WTC11 (cell line): ENCODE measurements around the gene EPHB6. TPM values are rescaled to one million over a fixed set of nuclear protein-coding genes. Genes with fewer than 3 reads are reported as not detected.

ENCODE experiments used
- ATAC-seq: fragments of 200-7000 bp; cut with Tn5 transposase; 2 replicates; pipeline ENCODE4 v1.10.0; 2021; ENCODE audit warnings: mild to moderate bottlenecking, moderate library complexity
- CTCF ChIA-PET: fragments of 300-600 bp; sonication (Branson Sonifier 250); formaldehyde crosslinking; loops from one replicate; lab custom pipeline; 2021; ENCODE audit warnings: antibody characterized with exemption; lab: Charles Lee
- POLR2A ChIA-PET: fragments of 350-600 bp; sonication (Branson Sonifier 250); formaldehyde crosslinking; loops from one replicate; lab custom pipeline; 2021; ENCODE audit warnings: antibody characterized with exemption; lab: Charles Lee
- DNase-seq: peaks from one replicate; pipeline ENCODE4 v3.0.0; 2021; ENCODE audit warnings: low spot score
- H3K27ac Mint-ChIP-seq: 2 replicates; pipeline ENCODE4 v1.8.0; 2021; ENCODE audit warnings: mixed read lengths
- H3K27me3 Mint-ChIP-seq: 2 replicates; pipeline ENCODE4 v1.8.0; 2021; ENCODE audit warnings: low read depth, mild to moderate bottlenecking, moderate library complexity, mixed read lengths
- H3K36me3 Mint-ChIP-seq: 2 replicates; pipeline ENCODE4 v1.8.0; 2021; ENCODE audit warnings: mixed read lengths
- H3K4me1 Mint-ChIP-seq: 2 replicates; pipeline ENCODE4 v1.8.0; 2022; ENCODE audit warnings: mixed read lengths
- H3K4me3 Mint-ChIP-seq: 2 replicates; pipeline ENCODE4 v1.8.0; 2021; ENCODE audit warnings: mild to moderate bottlenecking, moderate library complexity, mixed read lengths
- H3K9me3 Mint-ChIP-seq: 2 replicates; pipeline ENCODE4 v1.8.0; 2021; ENCODE audit warnings: mixed read lengths
- AR ChIP-seq: fragments of 250-450 bp; sonication (Bioruptor Pico); IDR thresholded peaks from 2 replicates; pipeline ENCODE4 v1.9.0; 2021; ENCODE audit warnings: mild to moderate bottlenecking
- CBFB ChIP-seq: sonication (generic); formaldehyde crosslinking; IDR thresholded peaks from 2 replicates; pipeline ENCODE4 v1.8.1; 2022; ENCODE audit warnings: mild to moderate bottlenecking, low read depth, missing genetic modification reagents
- CTCF ChIP-seq: fragments of 200-600 bp; IDR thresholded peaks from 2 replicates; pipeline ENCODE4 v1.8.0; 2022; ENCODE audit warnings: antibody characterized with exemption
- EMX1 ChIP-seq: fragments of 250-450 bp; sonication (Bioruptor Pico); IDR thresholded peaks from 2 replicates; pipeline ENCODE4 v1.8.0; 2021; ENCODE audit warnings: mild to moderate bottlenecking
- FOXJ3 ChIP-seq: sonication (generic); formaldehyde crosslinking; IDR thresholded peaks from 2 replicates; pipeline ENCODE4 v1.9.0; 2021; ENCODE audit warnings: missing genetic modification reagents, mild to moderate bottlenecking, borderline replicate concordance
- FOXP1 ChIP-seq: sonication (generic); formaldehyde crosslinking; IDR thresholded peaks from 2 replicates; pipeline ENCODE4 v1.8.0; 2022; ENCODE audit warnings: missing genetic modification reagents, mild to moderate bottlenecking, moderate library complexity, borderline replicate concordance
- GTF2I ChIP-seq: fragments of 250-450 bp; sonication (Bioruptor Pico); conservative IDR thresholded peaks from 2 replicates; pipeline ENCODE4 v1.4.0; 2021; ENCODE audit warnings: mild to moderate bottlenecking
- HMGA2 ChIP-seq: fragments of 250-450 bp; sonication (Bioruptor Pico); IDR thresholded peaks from 2 replicates; pipeline ENCODE4 v1.4.0; 2021; ENCODE audit warnings: mild to moderate bottlenecking, moderate library complexity
- JAZF1 ChIP-seq: fragments of 250-450 bp; sonication (Bioruptor Pico); IDR thresholded peaks from 2 replicates; pipeline ENCODE4 v1.9.0; 2021; ENCODE audit warnings: moderate library complexity, mild to moderate bottlenecking, inconsistent platforms
- JUN ChIP-seq: sonication (generic); formaldehyde crosslinking; IDR thresholded peaks from 2 replicates; pipeline ENCODE4 v1.8.0; 2023; ENCODE audit warnings: mild to moderate bottlenecking, missing genetic modification reagents
- KAT7 ChIP-seq: sonication (generic); formaldehyde crosslinking; IDR thresholded peaks from 2 replicates; pipeline ENCODE4 v1.8.1; 2023; ENCODE audit warnings: missing genetic modification reagents, mild to moderate bottlenecking, borderline replicate concordance
- MAX ChIP-seq: sonication (generic); formaldehyde crosslinking; IDR thresholded peaks from 2 replicates; pipeline ENCODE4 v1.8.0; 2022; ENCODE audit warnings: mild to moderate bottlenecking, missing genetic modification reagents
- PRRX2 ChIP-seq: fragments of 250-450 bp; sonication (Bioruptor Pico); IDR thresholded peaks from 2 replicates; pipeline ENCODE4 v1.8.0; 2021; ENCODE audit warnings: mild to moderate bottlenecking
- TCF7 ChIP-seq: sonication (generic); formaldehyde crosslinking; IDR thresholded peaks from 2 replicates; pipeline ENCODE4 v1.8.0; 2022; ENCODE audit warnings: mild to moderate bottlenecking, low read depth, missing genetic modification reagents, moderate library complexity
- total RNA-seq: library from RNA; stranded (reverse); gene quantifications from 3 replicates; pipeline ENCODE4 v1.2.3, GENCODE V29; 2021
- TF ChIP-seq, protein P1 (sequence below): fragments of 250-450 bp; sonication (Bioruptor Pico); IDR thresholded peaks from 2 replicates; pipeline ENCODE4 v1.8.0; 2021; ENCODE audit warnings: mild to moderate bottlenecking
- TF ChIP-seq, protein P2 (sequence below): sonication (generic); formaldehyde crosslinking; IDR thresholded peaks from 2 replicates; pipeline ENCODE4 v1.8.1; 2022; ENCODE audit warnings: low read depth, mild to moderate bottlenecking, moderate library complexity, missing genetic modification reagents, borderline replicate concordance
- TF ChIP-seq, protein P3 (sequence below): fragments of 250-450 bp; sonication (Bioruptor Pico); IDR thresholded peaks from 2 replicates; pipeline ENCODE4 v1.9.0; 2021; ENCODE audit warnings: mild to moderate bottlenecking
- TF ChIP-seq, protein P4 (sequence below): sonication (generic); formaldehyde crosslinking; IDR thresholded peaks from 2 replicates; pipeline ENCODE4 v1.8.1; 2023; ENCODE audit warnings: mild to moderate bottlenecking, missing genetic modification reagents, moderate library complexity

EPHB6 gene
- total RNA-seq, 1 experiment from 2014 or later: 15.1 TPM

GRCh38 chr7:142883145-142883544, 28.3 kb downstream of the EPHB6 start:
- Mint-ChIP-seq H3K4me3 (no peak overlapping the region), H3K4me1 (peaks cover 8% of the 10 kb centered on the region), H3K27ac (no peak overlapping the region), H3K36me3 (no peaks in the 10 kb centered on the region), H3K9me3 (no peaks in the 10 kb centered on the region), H3K27me3 (no peaks in the 10 kb centered on the region; the same call in 1 of the 2 replicates)
- ChIA-PET CTCF (interaction anchor here (0.7 to 4.4 kb wide), 3 partner anchors 12 to 88 kb away, joined by 3 to 27 read pairs (median 3); no protein-coding TSS in a partner anchor), POLR2A (no interaction called here)
- no peak for DNase-seq
- no peak for ATAC-seq
- TF ChIP-seq CBFB (CRISPR knock-in tag) (no peak), EMX1 (CRISPR knock-in tag) (no peak), KAT7 (no peak), TCF7 (CRISPR knock-in tag) (no peak), CTCF (no peak), MAX (no peak), JUN (no peak)
- TF ChIP-seq, protein P1, sequence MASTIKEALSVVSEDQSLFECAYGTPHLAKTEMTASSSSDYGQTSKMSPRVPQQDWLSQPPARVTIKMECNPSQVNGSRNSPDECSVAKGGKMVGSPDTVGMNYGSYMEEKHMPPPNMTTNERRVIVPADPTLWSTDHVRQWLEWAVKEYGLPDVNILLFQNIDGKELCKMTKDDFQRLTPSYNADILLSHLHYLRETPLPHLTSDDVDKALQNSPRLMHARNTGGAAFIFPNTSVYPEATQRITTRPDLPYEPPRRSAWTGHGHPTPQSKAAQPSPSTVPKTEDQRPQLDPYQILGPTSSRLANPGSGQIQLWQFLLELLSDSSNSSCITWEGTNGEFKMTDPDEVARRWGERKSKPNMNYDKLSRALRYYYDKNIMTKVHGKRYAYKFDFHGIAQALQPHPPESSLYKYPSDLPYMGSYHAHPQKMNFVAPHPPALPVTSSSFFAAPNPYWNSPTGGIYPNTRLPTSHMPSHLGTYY (CRISPR knock-in tag): no peak
- TF ChIP-seq, protein P2, sequence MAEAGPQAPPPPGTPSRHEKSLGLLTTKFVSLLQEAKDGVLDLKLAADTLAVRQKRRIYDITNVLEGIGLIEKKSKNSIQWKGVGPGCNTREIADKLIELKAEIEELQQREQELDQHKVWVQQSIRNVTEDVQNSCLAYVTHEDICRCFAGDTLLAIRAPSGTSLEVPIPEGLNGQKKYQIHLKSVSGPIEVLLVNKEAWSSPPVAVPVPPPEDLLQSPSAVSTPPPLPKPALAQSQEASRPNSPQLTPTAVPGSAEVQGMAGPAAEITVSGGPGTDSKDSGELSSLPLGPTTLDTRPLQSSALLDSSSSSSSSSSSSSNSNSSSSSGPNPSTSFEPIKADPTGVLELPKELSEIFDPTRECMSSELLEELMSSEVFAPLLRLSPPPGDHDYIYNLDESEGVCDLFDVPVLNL (CRISPR knock-in tag): no peak

GRCh38 chr7:142883571-142884285, 28.9 kb downstream of the EPHB6 start:
- no peak for DNase-seq
- Mint-ChIP-seq H3K27me3 (no peaks in the 10 kb centered on the region; the same call in 1 of the 2 replicates), H3K4me3 (no peak overlapping the region), H3K36me3 (no peaks in the 10 kb centered on the region), H3K27ac (no peak overlapping the region; the same call in 1 of the 2 replicates), H3K4me1 (peaks cover 8% of the 10 kb centered on the region), H3K9me3 (no peaks in the 10 kb centered on the region)
- ATAC-seq: no peak
- POLR2A ChIA-PET: no interaction called here
- TF ChIP-seq, protein P1 (CRISPR knock-in tag): no peak
- no peak for TF ChIP-seq JAZF1 (CRISPR knock-in tag)
- TF ChIP-seq FOXP1 (CRISPR knock-in tag): no peak
- no peak for TF ChIP-seq GTF2I (CRISPR knock-in tag)
- TF ChIP-seq JUN: no peak
- TF ChIP-seq PRRX2: no peak
- TF ChIP-seq, protein P3, sequence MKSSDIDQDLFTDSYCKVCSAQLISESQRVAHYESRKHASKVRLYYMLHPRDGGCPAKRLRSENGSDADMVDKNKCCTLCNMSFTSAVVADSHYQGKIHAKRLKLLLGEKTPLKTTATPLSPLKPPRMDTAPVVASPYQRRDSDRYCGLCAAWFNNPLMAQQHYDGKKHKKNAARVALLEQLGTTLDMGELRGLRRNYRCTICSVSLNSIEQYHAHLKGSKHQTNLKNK (CRISPR knock-in tag): no peak
- CTCF ChIA-PET: interaction anchor here (4.4 kb wide), 1 partner anchor 12 kb away, joined by 27 read pairs; no protein-coding TSS in a partner anchor

- Mint-ChIP-seq H3K27me3 (no peaks in the 10 kb centered on the region; the same call in 1 of the 2 replicates), H3K27ac (no peak overlapping the region), H3K36me3 (no peaks in the 10 kb centered on the region), H3K4me1 (peaks cover 8% of the 10 kb centered on the region), H3K9me3 (no peaks in the 10 kb centered on the region), H3K4me3 (no peak overlapping the region)
- POLR2A ChIA-PET: no interaction called here
- TF ChIP-seq, protein P4, sequence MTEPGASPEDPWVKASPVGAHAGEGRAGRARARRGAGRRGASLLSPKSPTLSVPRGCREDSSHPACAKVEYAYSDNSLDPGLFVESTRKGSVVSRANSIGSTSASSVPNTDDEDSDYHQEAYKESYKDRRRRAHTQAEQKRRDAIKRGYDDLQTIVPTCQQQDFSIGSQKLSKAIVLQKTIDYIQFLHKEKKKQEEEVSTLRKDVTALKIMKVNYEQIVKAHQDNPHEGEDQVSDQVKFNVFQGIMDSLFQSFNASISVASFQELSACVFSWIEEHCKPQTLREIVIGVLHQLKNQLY (CRISPR knock-in tag): no peak
- no peak for TF ChIP-seq HMGA2 (CRISPR knock-in tag)
- TF ChIP-seq FOXJ3: no peak
- TF ChIP-seq CTCF: no peak
- TF ChIP-seq AR (CRISPR knock-in tag): no peak
- CTCF ChIA-PET: no interaction called here
- DNase-seq: no peak
- no peak for ATAC-seq
Observed at GRCh38 chr7:142884286-142884640, 29.4 kb downstream of the EPHB6 start.
